Measurements from ENCODE around the gene PRXL2B.

Gene PRXL2B

GRCh38 chr1:2591581-2592261 is 5.1 kb downstream of the PRXL2B start:
- DNase-seq (ENCODE audit: extremely low read depth, low read depth) = no peak
- TF ChIP-seq CTCF (IDR thresholded peaks at IDR 0.05; ENCODE audit: low read depth, low read length) = no peak

- no peak for TF ChIP-seq CTCF (IDR thresholded peaks at IDR 0.05; ENCODE audit: low read depth, low read length)
- DNase-seq (ENCODE audit: extremely low read depth, low read depth) = no peak
Measured at GRCh38 chr1:2592672-2593071, 6.1 kb downstream of the PRXL2B start.

- TF ChIP-seq CTCF (IDR thresholded peaks at IDR 0.05; ENCODE audit: low read depth, low read length) = no peak
- DNase-seq (ENCODE audit: extremely low read depth, low read depth) = no peak
Measured at GRCh38 chr1:2593251-2593878, 6.8 kb downstream of the PRXL2B start.

- TF ChIP-seq CTCF (IDR thresholded peaks at IDR 0.05; ENCODE audit: low read depth, low read length) = no peak
- DNase-seq (ENCODE audit: extremely low read depth, low read depth) = no peak
Measured at GRCh38 chr1:2594001-2594640, 7.5 kb downstream of the PRXL2B start.

GRCh38 chr1:2594641-2595131 is 8.1 kb downstream of the PRXL2B start:
- DNase-seq (ENCODE audit: extremely low read depth, low read depth) = no peak
- TF ChIP-seq CTCF (IDR thresholded peaks at IDR 0.05; ENCODE audit: low read depth, low read length) = no peak

GRCh38 chr1:2595261-2595811 is 8.8 kb downstream of the PRXL2B start:
- no peak for TF ChIP-seq CTCF (IDR thresholded peaks at IDR 0.05; ENCODE audit: low read depth, low read length)

More at GRCh38 chr1:2595261-2595811, 8.8 kb downstream of the PRXL2B start:
- DNase-seq (ENCODE audit: extremely low read depth, low read depth) = no peak
